NCI-H1930 (cell line): Measurements from ENCODE around the gene ORC6.
"Not testable (repeated sequence)": the region's sequence is repeated elsewhere in the genome, so short reads cannot be mapped to it uniquely, and the experiment has no call there.

ENCODE experiments used
- DNase-seq, 2 experiments: peaks; one replicate each; lab custom pipeline; 2025; lab: John Stamatoyannopoulos, UW

ORC6 gene, protein sequence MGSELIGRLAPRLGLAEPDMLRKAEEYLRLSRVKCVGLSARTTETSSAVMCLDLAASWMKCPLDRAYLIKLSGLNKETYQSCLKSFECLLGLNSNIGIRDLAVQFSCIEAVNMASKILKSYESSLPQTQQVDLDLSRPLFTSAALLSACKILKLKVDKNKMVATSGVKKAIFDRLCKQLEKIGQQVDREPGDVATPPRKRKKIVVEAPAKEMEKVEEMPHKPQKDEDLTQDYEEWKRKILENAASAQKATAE

DNA sequence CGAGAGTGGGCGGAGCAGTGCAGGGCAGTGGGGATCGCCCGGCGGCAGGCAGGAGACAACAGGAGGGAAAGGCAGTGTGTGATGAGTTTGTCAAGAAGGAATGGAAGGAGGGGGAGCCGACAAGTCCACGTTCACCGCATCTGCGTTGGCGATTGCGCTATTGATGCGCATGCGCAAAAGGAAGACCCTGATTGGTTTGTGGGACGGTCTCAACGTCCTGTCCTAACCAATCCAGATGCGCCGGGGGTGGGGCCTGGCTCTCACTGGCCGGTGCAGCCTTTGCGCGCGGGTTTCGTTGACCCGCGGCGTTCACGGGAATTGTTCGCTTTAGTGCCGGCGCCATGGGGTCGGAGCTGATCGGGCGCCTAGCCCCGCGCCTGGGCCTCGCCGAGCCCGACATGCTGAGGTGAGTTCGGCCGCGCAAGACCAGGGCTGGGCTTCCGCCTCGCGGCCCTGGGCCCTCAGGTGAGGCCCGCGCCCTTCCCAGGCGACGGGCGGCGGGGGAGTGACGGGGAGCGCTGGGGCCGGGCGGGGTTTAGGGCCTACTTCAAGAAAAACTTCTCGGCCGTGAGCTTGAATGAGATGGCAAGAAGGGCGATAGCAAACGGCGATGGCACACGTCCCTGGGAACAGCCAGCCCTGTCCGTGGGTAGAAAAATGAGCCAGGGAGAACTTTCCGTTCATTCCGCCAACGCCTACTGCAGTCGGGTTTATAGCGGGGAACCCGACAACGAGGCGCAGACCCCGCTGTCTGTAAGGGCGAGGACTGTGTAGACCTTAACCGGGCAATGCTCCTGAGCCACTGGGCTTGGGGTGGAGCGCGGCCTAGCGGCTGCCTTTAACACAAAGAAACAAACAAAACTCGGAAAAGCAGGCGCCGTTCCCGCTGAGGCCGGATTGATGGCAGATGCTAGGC, at the start of gene ORC6:
Gene ORC6, plus strand, starts transcription at position 295 of the 916 bp plus-strand sequence. Its CDS starts 47 bp downstream, at position 342.
- DNase-seq: peak; percentile 84 to 90

DNA sequence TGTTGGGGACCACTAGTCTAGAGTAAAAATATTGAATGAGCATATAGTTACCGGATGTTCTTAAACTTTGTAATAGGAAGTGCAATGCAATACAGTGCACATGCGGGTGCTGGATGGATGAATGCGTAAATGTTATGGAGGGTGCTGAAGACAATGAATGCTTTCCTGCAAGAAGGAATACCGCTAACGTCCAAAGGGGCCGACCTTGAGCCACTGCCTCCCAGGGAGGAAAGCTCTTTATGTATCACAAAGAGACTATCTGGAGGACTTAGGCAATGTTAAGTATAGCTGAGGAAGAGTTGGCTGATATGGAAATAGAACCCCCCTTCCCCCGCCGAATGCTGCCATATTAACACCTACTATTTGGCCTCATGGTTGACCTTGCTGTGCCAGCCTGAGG, 40.8 kb upstream of the ORC6 start:
- no peak for DNase-seq

DNA sequence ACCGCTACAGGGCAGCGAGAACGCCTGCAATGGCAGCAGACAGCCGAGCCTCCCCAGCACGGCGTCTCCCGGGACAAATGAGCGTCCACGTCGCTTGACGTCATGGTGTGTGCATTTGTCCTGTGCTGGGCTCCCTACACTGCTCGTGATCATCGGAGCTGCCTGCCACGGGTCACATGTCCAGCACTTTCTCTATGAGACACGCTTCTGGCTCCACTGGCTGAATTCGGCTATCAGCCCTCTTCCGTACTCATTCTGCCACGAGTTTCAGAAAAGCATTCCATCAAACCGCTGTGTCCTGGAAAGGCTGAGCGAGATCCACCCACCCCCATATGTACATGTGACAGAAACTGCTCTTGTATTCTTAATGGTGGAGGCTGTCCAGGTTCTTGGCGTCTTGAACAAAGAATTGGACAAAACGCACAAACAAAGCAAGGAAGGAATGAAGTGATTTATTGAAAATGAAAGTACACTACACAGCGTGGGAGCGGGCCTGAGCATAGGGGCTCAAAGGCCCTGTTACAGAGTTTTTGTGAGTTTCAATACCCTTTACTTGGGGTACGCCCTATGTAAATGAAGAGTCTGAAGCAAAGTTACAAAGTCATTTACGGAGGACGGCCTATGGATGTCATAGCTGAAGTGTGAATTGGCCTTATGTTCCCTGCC, 39.7 kb upstream of the ORC6 start:
- no peak for DNase-seq

DNA sequence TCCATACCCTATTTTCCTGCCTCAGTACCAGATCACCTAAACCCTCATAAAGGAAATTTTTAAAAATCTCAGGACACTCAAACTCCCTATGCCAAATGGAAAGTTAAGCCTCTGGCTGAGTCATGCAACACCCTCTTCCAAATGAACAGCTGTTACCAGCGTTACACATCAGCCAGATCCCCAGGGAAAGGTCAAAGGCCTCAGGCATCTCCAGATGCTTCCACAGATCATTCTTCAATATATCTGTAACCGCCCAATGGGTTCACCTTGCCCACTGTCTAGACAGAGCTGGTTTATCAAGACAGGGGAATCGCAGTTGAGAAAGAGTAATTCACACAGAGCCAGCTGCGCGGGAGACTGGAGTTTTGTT, 39.2 kb upstream of the ORC6 start:
- no peak for DNase-seq

DNA sequence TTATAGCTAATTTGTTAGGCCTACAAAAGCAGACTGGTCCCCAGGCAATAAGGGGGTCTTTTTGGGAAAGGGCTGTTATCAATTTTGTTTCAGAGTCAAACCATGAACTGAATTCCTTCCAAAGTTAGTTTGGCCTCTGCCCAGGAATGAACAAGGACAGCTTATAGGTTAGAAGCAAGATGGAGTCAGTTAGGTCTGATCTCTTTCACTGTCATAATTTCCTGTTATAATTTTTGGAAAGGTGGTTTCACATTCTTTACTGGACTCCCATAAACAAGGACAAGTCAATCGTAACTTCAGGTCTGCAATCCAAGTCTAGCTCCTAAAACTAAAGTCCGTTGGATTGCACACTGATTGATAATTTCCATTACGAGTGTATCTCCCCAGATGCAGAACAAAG, 38.2 kb upstream of the ORC6 start:
- DNase-seq: no peak

DNA sequence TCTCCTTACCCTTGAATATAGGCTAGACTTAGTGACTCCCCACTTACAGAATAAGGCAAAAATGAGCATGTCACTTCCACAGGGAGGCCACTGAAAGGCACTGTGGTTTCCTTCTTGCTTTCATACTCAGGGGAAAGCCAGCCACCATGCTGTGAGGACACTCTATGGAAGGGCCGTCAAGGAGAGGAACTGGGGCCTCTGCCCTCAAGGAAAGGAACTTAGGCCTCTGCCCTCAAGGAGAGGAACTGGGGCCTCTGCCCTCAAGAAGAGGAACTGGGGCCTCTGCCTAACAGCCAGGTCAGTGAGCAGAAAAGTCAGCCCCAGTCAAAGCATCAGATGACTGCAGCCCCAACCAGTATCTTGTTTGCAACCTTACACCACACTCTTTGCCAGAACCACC, 30.5 kb upstream of the ORC6 start:
- DNase-seq: no peak

DNA sequence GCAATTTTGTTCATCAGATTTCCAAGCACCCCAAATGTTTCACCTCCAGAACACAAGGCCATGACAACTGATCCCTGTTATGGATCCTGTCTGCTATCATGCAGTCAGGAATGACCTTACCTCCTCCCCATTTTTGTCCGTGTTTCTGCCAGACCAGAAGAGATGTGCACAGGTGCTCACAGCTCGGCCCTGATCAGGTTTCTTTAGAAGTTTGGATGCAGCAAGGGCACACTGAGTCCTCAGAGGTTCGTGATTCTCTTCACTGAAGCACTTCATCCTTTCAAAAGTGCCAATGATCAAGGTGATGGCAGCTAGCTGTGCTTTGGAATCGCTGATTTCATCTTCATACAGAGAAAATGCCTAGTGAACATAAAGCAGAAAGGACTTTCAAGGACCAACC, 27.3 kb upstream of the ORC6 start:
- no peak for DNase-seq

DNA sequence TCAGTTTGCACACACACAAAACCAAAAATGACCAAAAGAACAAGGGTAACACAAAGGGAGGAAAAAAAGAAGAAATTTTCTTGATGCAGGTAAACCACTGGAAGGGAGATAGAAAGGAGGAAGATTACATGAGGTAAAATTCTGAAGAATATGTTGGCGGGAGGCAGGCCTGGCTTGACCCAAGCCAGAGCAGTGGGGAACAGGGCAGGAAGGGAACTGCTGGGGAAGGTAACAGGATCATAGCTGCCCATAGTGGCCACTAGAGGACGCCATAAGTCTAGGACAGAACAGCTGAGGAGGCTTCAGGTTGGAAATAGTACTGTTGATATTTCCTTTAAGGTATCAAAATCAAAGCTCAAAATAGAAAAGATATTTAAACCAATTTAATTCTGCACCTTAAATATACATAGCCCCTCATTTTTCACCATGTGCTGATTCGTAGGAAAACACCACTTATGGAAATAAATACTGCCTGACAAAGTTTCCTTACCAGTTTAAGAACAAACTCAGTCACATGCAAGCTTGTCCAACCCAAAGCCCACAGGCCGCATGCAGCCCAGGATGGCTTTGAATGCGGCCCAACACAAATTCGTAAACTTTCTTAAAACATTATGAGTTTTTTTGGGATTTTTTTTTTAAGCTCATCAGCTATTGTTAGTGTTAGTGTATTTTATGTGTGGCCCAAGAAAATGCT, 16.0 kb upstream of the ORC6 start:
- DNase-seq: peak in 1 of 2 experiments; percentile 5

DNA sequence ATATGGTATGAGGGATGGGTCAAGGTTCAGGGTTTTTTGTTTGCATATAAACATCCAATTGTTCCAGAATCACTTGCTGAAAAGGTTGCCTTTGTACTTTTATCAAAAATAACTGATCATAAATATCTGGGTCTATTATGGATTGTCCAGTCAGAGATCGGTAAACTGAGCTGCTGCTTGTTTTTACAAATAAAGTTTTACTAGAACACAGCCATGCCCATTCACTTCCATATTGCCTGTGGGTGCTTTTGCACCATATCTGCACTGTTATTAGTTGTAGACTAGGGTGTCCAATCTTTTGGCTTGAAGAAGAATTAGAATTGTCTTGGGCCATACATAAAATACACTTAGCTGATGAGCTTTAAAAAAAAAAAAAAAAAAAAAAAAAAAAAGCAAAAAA, 11.5 kb upstream of the ORC6 start:
- DNase-seq: not testable (repeated sequence)

DNA sequence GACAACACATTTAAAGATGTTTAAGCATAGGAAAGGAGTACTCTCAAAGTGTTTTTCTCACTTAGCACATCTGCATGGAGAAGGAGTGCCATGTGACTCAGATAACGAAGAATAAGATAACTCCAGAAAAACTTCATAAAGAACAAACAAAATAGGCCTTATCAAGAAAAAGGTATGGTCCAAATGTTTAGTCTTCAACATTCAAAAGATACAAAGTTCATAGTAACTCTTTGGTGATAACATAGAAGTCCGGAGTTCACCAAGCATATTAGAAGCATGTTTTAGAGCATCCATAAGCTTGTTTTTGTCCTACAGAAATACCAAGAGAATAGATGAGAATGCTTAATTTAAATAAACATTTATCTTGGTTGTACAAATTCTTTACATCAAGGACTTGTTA, 7.6 kb upstream of the ORC6 start:
- DNase-seq: not testable (repeated sequence)

DNA sequence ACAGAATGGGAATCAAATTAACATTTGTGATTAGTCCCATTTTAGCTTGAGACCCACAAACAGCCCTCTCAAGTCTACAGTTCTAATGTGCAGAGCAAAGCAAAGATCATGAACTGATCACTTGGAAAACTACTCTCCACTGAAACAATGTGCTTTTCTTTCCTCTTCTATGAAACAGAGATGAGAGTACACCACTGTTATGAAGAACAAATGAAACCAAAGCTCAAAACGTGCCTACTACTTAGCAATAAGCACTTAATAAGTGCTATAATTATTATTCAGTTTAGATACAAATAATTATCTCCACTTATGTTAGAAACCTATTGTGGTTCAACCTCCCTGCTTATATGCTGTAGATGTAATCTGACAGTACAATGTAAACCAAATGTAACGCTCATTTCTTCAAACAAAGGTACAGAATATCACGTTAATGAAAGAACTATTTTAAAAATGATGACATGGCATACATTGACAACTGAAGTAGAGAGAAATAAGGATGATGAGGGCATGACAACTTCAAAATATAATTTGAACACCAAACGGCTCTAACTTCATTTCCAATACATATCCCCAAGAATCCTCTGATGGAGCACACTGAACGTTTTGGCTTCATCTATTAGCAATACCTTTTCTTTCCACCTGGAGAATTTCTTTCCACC, 2.5 kb upstream of the ORC6 start:
- no peak for DNase-seq

DNA sequence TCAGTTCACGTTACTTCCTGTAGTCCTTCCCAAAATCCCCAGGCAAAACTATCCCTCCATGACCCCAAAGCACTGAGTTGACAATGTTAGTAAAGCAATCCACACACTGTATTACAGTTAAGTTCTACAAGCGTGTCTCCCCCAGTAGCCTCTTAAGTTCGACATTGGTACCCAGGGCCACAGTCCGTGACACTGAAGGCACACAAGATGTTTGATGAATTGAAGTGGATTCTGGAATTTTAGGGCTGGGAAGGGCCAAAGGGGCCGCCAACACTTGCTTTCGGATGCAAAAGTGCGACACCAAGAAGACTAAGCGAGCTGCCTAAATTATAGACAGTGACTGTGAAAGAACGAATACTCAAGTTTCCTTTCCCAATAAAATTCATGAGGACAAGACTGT, 2.0 kb upstream of the ORC6 start:
- no peak for DNase-seq

DNA sequence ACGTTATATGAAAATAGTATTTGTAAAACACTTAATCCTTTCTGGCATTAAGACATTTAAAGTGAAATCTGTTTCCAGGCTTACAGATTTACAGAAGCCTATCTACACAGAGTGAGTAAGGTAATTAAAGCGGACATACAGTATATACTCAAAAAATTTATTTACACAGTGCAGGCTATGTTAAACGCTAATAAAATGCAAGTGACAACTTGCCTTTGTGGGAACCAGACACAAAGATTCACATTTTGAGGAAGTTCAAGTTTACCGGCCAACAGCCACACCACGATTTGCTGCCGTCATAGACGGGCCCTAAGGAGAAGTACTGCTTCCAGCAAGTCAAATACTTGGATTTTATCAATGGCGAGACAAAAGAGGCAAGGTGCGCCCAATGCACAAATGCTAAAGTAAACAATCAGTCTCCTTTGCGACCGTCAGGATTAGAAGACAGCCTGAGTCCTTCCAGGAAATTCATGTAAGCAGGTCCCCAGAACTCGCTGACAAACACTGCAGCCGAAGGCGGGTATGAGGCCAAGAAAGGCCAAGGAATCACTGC, 1.3 kb upstream of the ORC6 start:
- DNase-seq: no peak

DNA sequence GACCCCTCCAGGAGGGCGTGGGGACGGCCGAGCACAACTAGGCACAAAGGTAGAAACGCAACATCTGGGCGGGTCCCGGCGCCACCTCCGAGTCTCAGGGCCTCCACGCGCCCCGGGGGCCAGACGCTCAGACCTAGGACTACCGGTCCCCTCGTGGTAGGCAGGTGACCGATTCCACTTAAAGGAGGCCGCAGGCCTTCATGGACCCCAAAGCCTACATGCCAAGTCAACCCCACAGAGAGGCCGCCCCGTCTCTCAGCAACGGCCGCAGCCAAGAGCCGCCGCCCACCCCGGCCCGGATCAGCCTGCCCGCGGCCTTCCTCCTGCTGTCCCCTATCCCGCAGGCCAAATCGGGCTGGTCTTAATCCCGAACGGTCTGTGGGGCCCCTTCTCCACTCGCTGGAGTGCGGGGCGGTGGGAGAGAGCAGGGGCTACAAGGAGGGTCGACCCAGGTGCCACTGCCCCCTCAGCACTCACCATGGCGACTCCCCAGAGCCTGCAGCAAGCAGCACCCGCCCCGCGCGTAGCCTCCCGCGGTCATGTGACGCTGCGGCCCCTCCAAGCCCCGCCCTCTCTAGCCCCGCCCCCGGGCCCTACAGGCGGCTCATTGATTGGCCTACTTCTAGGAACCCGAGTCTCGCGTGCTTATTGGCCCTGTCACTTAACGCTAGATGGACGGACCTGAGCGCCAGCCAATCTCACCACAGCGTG, 650 bp upstream of the ORC6 start, which contains the start of gene VPS35:
Gene VPS35, minus strand, starts transcription at position 525 of the 711 bp plus-strand sequence. Its CDS starts 45 bp downstream, at position 480.
- peak; percentile 91 to 93 for DNase-seq

DNA sequence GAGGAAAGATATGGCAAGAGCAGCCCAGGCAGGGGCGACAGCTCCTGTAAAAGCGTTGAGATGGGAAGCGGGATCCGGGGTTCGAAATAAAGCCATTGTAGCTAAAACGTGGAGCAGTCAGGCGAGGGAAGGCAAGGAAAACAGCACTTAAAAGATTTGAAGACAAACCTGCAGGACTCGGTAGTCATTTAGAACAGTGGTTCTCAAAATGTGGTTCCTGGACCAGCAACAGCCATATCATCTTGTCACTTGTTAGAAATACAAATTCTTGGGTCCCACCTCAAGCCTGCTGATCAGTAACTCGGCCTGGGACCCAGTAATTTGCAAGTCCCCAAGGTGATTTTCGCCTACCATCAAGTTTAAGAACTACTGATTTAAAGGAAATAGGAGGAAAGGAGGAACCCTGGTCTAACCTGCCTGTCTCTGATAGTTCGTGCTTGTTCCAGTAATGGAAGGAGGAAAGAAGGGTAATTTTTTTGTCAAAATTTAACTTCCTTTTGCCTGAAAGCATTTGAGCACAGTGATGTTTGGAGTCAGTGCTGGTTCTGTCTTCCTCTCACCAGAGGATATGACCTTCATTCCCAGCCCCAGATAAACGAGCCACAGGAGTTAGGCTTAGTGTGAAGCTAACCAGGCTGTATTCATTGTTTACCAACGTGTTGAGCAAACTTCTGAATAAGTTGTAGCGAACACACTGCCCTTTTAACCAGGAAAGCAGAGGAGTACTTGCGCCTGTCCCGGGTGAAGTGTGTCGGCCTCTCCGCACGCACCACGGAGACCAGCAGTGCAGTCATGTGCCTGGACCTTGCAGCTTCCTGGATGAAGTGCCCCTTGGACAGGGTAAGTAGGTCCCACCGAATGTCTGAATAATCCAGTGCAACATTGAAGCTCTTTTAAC, 1.1 kb downstream of the ORC6 start:
- no peak for DNase-seq

DNA sequence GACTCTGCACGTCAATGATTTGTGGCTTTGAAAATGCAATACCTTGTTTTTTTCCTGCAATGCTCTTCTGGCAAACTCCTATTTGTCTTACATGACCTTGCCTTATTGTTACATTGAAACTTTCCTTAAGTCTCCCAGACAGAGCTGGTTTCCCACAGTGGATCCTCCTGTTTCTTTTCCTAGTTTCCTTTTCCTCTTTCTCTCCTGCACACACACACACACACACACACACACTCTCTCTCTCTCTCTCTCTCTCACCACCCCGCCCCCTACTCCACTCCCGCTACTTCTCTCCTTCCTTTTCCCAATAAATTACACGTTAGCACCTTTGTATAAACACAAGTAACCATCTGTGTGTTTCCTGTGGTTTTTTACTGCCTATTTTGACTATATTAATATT, 2.3 kb downstream of the ORC6 start:
- DNase-seq: no peak

DNA sequence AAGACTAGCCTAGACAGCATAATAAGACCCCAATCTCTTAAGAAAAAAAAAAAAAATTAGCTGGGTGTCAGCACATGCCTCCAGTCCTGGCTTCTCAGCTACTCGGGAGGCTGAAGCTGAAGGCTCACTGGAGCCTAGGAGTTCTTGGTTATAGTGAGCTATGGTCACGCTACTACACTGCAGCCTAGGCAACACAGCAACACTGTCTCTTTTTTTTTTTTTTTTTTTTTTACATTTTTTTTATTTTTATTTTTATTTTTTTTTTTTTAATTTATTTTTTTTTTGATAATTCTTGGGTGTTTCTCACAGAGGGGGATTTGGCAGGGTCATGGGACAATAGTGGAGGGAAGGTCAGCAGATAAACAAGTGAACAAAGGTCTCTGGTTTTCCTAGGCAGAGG, 4.1 kb downstream of the ORC6 start:
- no peak for DNase-seq

DNA sequence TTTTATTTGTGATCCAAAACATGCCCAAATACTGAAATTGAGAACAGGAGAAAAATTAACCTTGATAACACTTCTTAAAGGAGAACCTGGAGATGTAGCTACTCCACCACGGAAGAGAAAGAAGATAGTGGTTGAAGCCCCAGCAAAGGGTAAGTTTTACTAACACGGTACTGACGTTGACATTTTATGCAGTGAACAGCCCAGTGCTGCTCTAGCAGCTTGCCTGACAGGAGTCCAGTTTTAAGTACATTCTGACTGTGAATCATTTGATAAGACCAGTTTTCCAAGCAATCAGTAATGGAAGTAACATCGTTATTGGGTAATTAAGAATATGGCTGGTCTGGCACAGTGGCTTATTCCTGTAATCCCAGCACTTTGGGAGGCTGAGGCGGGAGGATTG, 6.5 kb downstream of the ORC6 start:
- no peak for DNase-seq

DNA sequence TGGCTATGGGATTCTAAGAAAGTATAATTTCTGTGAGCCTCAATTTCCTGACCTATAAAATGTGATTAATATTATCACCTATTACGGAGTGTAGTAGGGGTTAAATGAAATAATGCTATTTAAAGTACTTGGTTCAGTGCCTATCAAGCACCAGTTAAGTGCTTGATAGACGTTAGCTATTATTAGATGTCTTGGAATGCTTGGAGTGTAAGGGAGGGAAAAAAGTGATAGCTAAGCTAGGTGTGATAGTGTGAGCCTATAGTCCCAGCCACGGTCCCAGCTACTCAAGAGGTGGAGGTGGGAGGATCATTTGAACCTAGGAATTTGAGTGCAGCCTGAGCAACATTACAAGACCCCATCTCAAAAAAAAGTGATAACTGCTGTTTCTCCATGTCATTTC, 7.5 kb downstream of the ORC6 start:
- DNase-seq: no peak

DNA sequence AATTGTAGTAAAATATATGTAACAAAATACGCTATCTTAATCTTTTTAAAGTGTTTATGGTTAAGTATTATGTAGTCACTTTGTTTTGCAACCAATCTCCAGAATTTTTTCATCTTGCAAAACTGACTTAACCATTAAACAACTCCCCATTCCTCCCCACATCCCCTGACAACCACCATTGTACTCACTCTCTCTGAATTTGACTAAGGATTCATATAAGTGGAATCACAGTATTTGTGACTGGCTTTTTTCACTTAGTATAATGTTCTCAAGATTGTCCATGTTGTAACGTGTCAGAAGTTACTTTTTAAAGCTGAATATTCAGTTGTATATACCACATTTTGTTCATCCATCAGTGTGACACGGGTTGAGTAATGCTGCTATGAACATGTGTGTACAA, 10.6 kb downstream of the ORC6 start:
- no peak for DNase-seq
